ENCODE data around the gene PPP1R13L. TPM values are rescaled to one million over a fixed set of nuclear protein-coding genes. Genes with fewer than 3 reads are reported as not detected.

The PPP1R13L gene
- total and polyA plus RNA-seq, 4 donors: 0.51 to 7.7 (median 4.9) TPM

- H3K27me3 ChIP-seq (ENCODE audit: control insufficient read depth in 4 of 4, insufficient read depth in 4 of 4, low read length in 3 of 4): no peaks in the 10 kb centered on the region
- no peaks in the 10 kb centered on the region for H3K4me1 ChIP-seq (ENCODE audit: control insufficient read depth in 4 of 4, insufficient read depth in 4 of 4, low read length in 3 of 4)
- peaks cover 0 to 33% (median 5%) of the 10 kb centered on the region in 4 donors for H3K36me3 ChIP-seq (ENCODE audit: control insufficient read depth in 4 of 4, insufficient read depth in 3 of 4, low read depth in 1 of 4, low read length in 3 of 4)
- H3K4me3 ChIP-seq (ENCODE audit: low read depth in 1 of 3, low read length in 3 of 3): no peak overlapping the region
- no peak overlapping the region for H3K9ac ChIP-seq (ENCODE audit: low read depth in 1 of 2, low read length in 2 of 2)
- WGBS: 88% methylated on average over 17 of the region's 17 CpGs
- TF ChIP-seq TAF1 (conservative IDR thresholded peaks at IDR 0.05): no peak
- no peak for TF ChIP-seq HNF4G (IDR thresholded peaks at IDR 0.05)
- H3K9me3 ChIP-seq (ENCODE audit: control insufficient read depth in 4 of 4, low read length in 3 of 4): no peaks in the 10 kb centered on the region
- no peak overlapping the region for H3K27ac ChIP-seq (ENCODE audit: low read depth in 1 of 2, low read length in 2 of 2)
- DNase-seq (ENCODE audit: low spot score): no peak
Observed at GRCh38 chr19:45349430-45349941, 55.4 kb downstream of the PPP1R13L start.

DNA sequence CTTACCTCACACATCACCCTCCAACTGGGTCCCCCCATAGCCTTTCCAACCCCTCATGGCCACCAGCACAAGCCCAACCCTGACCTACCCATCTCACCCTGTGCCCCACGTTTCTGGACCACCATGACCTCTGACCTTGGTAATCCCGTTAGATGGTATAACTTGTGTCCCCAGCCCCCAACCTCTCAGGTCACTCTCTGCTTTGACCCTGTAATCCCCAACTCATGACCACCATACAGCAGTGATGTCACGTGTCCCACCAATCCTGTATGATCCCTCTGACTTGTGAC is 55.8 kb downstream of the PPP1R13L start:
- no peaks in the 10 kb centered on the region for H3K4me1 ChIP-seq (ENCODE audit: control insufficient read depth in 4 of 4, insufficient read depth in 4 of 4, low read length in 3 of 4)
- H3K27ac ChIP-seq (ENCODE audit: low read depth in 1 of 2, low read length in 2 of 2): no peak overlapping the region
- H3K36me3 ChIP-seq (ENCODE audit: control insufficient read depth in 4 of 4, insufficient read depth in 3 of 4, low read depth in 1 of 4, low read length in 3 of 4): peaks cover 0 to 29% (median 4%) of the 10 kb centered on the region in 4 donors
- DNase-seq (ENCODE audit: low spot score): no peak
- no peaks in the 10 kb centered on the region for H3K27me3 ChIP-seq (ENCODE audit: control insufficient read depth in 4 of 4, insufficient read depth in 4 of 4, low read length in 3 of 4)
- no peak for TF ChIP-seq JUND (IDR thresholded peaks at IDR 0.05)
- no peak for TF ChIP-seq EGR1 (IDR thresholded peaks at IDR 0.05; ENCODE audit: low read depth in 2 of 2)
- no peak for TF ChIP-seq YY1 (IDR thresholded peaks at IDR 0.05)
- no peak for TF ChIP-seq ATF3 (IDR thresholded peaks at IDR 0.05)
- TF ChIP-seq, protein P1, sequence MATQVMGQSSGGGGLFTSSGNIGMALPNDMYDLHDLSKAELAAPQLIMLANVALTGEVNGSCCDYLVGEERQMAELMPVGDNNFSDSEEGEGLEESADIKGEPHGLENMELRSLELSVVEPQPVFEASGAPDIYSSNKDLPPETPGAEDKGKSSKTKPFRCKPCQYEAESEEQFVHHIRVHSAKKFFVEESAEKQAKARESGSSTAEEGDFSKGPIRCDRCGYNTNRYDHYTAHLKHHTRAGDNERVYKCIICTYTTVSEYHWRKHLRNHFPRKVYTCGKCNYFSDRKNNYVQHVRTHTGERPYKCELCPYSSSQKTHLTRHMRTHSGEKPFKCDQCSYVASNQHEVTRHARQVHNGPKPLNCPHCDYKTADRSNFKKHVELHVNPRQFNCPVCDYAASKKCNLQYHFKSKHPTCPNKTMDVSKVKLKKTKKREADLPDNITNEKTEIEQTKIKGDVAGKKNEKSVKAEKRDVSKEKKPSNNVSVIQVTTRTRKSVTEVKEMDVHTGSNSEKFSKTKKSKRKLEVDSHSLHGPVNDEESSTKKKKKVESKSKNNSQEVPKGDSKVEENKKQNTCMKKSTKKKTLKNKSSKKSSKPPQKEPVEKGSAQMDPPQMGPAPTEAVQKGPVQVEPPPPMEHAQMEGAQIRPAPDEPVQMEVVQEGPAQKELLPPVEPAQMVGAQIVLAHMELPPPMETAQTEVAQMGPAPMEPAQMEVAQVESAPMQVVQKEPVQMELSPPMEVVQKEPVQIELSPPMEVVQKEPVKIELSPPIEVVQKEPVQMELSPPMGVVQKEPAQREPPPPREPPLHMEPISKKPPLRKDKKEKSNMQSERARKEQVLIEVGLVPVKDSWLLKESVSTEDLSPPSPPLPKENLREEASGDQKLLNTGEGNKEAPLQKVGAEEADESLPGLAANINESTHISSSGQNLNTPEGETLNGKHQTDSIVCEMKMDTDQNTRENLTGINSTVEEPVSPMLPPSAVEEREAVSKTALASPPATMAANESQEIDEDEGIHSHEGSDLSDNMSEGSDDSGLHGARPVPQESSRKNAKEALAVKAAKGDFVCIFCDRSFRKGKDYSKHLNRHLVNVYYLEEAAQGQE (IDR thresholded peaks at IDR 0.05): no peak
- no peak for TF ChIP-seq CTCF (IDR thresholded peaks at IDR 0.05; ENCODE audit: low read depth, low read length, missing input control)
- TF ChIP-seq, protein P2, sequence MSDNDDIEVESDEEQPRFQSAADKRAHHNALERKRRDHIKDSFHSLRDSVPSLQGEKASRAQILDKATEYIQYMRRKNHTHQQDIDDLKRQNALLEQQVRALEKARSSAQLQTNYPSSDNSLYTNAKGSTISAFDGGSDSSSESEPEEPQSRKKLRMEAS (IDR thresholded peaks at IDR 0.05): no peak
- no peak for TF ChIP-seq TAF1 (conservative IDR thresholded peaks at IDR 0.05)
- TF ChIP-seq RAD21 (IDR thresholded peaks at IDR 0.05): no peak
- no peak for TF ChIP-seq ZBTB33 (IDR thresholded peaks at IDR 0.05)
- TF ChIP-seq NR2F2 (IDR thresholded peaks at IDR 0.05): no peak
- TF ChIP-seq HNF4A (conservative IDR thresholded peaks at IDR 0.05): no peak
- TF ChIP-seq RXRA (IDR thresholded peaks at IDR 0.05): no peak
- no peak for TF ChIP-seq GABPA (IDR thresholded peaks at IDR 0.05 in 1 of 2, conservative IDR thresholded peaks at IDR 0.05 in 1 of 2)
- no peak for TF ChIP-seq HNF4G (IDR thresholded peaks at IDR 0.05)
- 55% methylated on average over 3 of the region's 3 CpGs for WGBS
- H3K4me3 ChIP-seq (ENCODE audit: low read depth in 1 of 3, low read length in 3 of 3): no peak overlapping the region
- H3K9me3 ChIP-seq (ENCODE audit: control insufficient read depth in 4 of 4, low read length in 3 of 4): no peaks in the 10 kb centered on the region
- H3K9ac ChIP-seq (ENCODE audit: low read depth in 1 of 2, low read length in 2 of 2): no peak overlapping the region
